Ramos (cell line): Measurements from ENCODE around the gene MAMDC2.

Source experiments
- in situ Hi-C: fragments of 300-500 bp; cut with MboI; formaldehyde crosslinking; loops from one replicate; pipeline ENCODE4 v1.14.3; 2022; ENCODE audit warnings: low sequenced_read_pairs; ENCODE audit not compliant: unreplicated experiment

The MAMDC2 gene, protein sequence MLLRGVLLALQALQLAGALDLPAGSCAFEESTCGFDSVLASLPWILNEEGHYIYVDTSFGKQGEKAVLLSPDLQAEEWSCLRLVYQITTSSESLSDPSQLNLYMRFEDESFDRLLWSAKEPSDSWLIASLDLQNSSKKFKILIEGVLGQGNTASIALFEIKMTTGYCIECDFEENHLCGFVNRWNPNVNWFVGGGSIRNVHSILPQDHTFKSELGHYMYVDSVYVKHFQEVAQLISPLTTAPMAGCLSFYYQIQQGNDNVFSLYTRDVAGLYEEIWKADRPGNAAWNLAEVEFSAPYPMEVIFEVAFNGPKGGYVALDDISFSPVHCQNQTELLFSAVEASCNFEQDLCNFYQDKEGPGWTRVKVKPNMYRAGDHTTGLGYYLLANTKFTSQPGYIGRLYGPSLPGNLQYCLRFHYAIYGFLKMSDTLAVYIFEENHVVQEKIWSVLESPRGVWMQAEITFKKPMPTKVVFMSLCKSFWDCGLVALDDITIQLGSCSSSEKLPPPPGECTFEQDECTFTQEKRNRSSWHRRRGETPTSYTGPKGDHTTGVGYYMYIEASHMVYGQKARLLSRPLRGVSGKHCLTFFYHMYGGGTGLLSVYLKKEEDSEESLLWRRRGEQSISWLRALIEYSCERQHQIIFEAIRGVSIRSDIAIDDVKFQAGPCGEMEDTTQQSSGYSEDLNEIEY

GRCh38 chr9:70043689-70044489 lies at the start of gene MAMDC2:
TSS of gene MAMDC2 (plus strand) at chr9:70043848. CDS start at chr9:70044198, 350 bp downstream.
- in situ Hi-C loops, result no loop called here

DNA sequence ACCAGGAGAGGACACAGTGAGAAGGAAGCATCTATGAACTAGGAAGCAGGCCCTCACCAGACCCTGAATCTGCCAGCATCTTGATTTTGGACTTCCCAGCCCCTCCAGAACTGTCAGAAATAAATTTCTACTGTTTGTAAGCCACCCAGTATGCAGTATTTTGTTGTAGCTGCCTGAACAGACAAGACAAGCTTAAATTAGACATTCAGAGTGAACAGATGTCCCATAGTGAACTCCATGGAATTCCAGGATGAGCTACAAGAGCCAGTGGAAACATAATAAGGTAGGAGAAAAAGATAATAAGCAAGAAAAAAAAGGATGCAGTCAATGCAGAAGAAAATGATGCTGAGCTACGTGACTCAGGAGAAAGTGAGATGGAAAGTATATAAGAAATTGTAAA lies 47.8 kb upstream of the MAMDC2 start:
- in situ Hi-C loops, result no loop called here

DNA sequence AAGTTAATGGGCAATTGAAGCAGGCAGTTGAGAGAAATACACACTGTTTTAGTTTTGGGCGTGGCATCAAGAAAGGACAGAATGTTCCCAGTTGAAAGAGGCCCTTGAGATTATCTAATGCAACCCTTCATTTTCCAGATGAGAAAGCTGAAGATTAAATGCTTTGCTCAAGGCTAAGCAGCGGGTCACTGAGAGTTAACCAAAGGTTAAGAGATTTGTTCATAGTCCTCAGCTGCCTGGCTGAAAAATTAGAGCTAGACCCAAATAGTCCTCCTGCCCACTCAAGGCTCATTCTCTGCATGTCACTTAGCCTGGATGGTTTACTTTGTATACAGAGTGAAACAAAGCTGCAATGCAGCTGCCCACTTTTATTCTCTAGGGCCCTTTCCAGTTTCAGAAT lies 46.7 kb upstream of the MAMDC2 start:
- in situ Hi-C loops, result no loop called here

DNA sequence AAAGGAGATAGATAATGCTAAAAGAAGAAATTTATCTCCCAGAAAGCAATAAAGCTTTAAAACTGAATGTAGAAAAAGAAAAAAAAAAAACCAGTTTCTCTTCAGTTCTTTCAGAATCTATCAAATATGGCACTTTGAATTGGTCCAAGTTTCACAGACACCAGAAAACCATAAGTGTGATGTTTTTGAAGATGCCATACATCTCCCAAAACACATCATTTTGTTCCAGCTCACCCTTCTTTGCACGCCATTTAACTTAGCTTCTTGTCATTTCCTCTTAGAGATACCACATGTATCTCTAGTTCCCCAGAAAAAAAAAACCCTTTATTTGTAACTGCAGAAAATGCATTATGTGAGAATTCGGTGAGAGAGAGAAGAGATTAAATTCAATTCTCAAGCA lies 46.1 kb upstream of the MAMDC2 start:
- in situ Hi-C loops, result no loop called here

DNA sequence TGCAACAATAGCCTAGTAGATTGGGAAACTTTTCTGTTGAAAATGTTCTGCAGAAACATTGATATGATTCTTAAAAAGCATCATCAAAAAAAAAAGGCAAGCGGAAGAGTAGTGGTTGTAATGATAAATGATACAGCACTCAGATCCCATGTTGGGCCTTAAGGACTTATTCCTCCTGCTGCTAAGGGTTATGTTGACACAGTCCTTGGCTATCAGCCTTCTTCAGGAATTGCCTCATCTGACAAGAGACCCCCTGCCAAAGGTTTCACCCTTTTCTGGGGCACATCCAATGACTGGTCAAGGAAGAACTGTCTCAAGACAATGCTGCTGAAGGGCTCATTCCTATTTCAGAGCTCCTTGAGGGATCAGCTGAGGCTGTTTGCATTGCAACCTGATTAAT lies 44.3 kb upstream of the MAMDC2 start:
- in situ Hi-C loops, result no loop called here

- in situ Hi-C loops, result no loop called here
Measured at GRCh38 chr9:70000469-70000868, 43.2 kb upstream of the MAMDC2 start.

- in situ Hi-C loops, result no loop called here
Measured at GRCh38 chr9:70003901-70004714, 39.5 kb upstream of the MAMDC2 start.

DNA sequence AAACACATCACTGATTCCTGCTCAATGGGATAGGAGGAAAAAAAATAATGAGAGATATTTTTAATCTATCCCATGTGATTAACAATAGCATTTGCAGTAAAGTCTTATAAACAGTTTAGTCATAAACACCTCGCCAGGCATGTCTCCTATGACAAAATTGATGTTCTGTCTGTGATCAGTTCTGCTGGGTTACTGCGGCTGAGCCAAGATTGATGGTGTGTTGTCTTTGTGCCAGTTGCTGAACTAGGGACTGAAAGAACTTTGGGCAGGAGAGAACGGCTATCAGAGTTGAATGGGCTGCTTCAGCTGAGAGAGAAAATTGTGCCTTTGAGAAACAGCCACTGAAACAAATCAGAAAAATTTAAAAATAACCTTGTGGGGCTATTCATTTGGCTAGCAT lies 37.3 kb upstream of the MAMDC2 start:
- in situ Hi-C loops, result no loop called here

- in situ Hi-C loops, result no loop called here
Measured at GRCh38 chr9:70007831-70008230, 35.8 kb upstream of the MAMDC2 start.

DNA sequence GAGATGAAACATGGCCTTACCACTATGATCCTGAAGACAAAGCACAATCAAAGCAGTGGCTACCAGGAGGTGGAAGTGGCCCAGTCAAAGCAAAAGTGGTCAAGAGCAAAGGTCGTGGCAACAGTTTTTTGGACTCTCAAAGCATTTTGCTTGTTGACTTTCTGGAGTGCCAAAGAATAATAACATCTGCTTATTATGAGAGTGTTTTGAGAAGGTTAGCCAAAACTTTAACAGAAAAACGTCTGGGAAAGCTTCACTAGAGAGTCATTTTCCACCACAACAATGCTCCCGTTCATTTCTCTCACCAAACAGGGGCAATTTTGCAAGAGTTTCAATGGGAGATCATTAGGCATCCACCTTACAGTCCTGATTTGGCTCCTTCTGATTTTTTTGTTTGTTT lies 33.6 kb upstream of the MAMDC2 start:
- in situ Hi-C loops, result no loop called here

DNA sequence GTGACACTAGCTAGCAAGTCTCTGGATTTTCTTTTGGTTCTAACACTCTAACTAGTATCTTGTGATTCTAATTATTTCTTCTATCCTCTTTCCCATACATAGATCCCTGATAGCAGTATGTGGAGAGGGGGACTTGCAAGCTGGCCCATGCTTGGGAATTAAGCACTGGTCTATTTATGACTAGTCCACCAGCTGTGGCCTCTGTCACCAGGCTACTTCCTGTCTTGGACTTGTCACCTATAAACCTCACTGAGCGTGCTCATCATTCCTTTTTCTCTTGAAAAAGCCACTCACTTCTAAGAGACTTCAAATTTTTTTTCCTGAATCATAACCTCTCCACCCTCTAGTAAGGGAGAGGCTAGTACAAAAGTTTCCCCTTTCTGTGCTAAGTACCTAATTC lies 32.3 kb upstream of the MAMDC2 start:
- in situ Hi-C loops, result no loop called here

- in situ Hi-C loops, result no loop called here
Measured at GRCh38 chr9:70012569-70012968, 31.1 kb upstream of the MAMDC2 start.

DNA sequence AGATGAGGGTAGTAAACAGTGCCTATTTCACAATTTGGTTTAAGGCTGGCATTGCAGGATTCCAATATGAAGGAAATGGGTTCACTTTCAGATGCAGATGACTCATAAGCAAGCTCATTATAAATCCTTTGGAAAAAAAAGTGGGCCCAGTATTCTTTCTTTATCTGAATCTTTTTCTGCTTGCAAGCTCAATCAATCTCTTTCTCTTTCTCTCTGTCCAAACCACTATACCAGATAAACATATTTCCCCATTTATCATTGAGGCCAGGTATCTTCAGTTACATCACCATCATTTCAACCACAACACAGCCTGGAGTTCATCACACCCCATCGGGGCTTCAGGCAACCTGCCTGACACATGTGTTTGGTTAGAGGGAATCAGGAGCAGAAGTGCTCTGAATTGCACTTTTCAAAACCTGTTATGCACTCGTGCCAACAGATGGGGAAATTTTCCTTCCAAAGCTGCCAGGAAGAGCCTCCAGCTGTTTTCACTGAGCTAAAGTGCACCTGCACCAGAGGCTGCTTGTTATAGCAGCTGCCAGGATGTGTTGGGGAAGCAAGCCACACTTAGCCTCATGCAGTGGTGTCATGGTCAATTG lies 30.0 kb upstream of the MAMDC2 start:
- in situ Hi-C loops, result no loop called here

DNA sequence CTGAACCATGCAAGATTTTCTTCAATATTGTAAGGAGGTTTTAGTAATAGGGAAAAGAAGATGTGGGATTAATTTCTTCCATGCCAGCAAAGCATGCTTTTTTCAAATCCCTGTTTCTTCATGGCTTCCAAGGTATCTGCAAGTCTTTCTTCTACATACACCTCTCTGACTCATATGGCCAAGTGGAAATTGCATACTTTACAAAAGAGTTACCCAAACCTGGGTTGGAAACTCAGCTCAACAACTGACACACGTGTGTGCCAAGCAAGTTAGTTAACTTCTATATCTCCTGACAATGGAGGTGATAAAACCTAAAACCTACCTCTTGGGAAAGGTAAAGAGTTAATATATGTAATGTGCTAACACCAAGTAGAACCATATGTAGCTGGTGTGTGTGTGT lies 28.5 kb upstream of the MAMDC2 start:
- in situ Hi-C loops, result no loop called here

DNA sequence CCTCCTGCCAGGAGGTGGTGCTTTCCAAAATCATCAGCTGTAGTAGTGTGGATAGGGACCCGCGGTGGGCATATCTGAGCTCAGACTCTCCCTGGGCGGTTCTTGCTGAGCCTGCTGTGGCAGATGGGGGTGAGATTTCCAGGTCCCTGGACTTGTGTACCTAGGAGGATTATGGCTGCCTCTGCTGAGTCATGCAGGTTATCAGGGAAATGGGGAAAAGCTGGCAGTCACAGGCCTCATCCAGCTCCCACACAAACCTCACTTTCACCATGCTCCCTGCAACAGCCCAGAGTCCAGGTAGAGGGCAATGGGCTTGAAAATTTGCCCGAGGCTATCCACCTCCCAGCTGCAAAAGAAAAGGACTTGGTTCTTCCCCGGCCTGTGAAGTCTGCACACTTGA lies 23.4 kb upstream of the MAMDC2 start:
- in situ Hi-C loops, result no loop called here

GRCh38 chr9:70020991-70021571 lies 22.6 kb upstream of the MAMDC2 start:
- in situ Hi-C loops, result no loop called here

DNA sequence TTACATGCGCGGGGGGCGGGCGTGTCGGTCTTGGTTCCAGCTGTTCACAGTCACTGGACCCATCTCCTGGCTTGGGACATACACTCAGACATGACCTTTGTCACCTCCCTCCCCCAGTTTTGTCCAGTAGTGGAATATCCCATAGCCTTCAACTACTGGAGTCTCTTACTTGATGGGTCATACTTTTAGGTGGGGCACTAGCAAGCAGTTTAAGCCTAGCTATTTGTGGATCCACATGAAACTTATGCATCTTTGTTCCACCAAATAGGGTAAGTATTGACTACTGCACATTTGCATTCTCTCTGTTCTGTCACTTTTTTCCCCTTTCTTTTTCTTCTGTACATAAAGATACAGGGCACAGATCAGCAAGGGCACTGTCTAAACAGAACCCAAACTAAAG lies 15.4 kb upstream of the MAMDC2 start:
- in situ Hi-C loops, result no loop called here

DNA sequence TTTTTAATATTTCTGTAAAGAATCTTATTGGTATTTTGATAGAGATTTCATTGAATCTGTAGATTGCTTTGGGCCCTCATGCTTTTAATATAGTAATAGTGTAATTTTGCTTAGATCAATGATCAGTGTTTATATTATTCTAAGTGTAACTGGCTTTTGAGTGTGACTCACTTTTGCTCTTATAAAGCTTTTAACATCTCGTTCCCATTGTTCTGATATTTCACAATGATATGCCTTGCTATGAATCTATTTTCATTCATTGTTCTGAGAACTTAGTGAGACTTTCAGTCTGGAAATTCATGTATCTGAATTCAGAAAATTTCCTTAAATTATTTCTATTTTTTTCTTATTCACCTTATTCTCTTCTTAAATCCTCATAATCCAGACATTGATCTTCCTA lies 13.5 kb upstream of the MAMDC2 start:
- in situ Hi-C loops, result no loop called here

DNA sequence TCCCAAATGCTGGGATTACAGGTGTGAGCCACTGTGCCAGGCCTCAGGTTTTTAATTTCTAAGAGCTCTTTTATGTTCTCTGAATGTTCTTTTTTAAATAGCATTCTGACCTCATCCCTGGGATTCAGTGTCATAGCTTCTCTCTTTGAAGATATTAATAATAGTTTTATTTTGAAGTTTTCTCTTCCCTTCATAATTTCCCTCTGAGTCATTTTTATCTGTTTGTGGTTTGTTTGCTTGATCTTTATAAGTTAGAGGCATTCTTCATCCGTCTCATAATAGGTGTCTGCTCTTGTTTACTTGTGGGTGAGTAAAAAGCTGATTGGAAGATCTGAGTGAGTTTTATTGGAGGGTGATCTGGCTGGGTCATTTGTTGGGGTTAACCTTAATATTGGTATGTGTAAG lies 12.5 kb upstream of the MAMDC2 start:
- in situ Hi-C loops, result no loop called here
